NCI-H524 treated with DMSO at 0.1 percent for 48 hours (cell line): ENCODE data around the gene RSF1.
"Not testable (repeated sequence)": the region's sequence is repeated elsewhere in the genome, so short reads cannot be mapped to it uniquely, and the experiment has no call there.

Experiments used
- DNase-seq: peaks from one replicate; lab custom pipeline; 2025; lab: John Stamatoyannopoulos, UW

RSF1 gene

GRCh38 chr11:77672264-77672663 is 148.3 kb downstream of the RSF1 start:
- DNase-seq: no peak

- DNase-seq: no peak
These were observed 150.5 kb downstream of the RSF1 start for GRCh38 chr11:77669848-77670511.

- no peak for DNase-seq
These were observed 151.8 kb downstream of the RSF1 start for GRCh38 chr11:77668760-77669159.

GRCh38 chr11:77665240-77665965 is 155.1 kb downstream of the RSF1 start:
- no peak for DNase-seq

- no peak for DNase-seq
These were observed 158.9 kb downstream of the RSF1 start for GRCh38 chr11:77661670-77662069.

- no peak for DNase-seq
These were observed 159.6 kb downstream of the RSF1 start for GRCh38 chr11:77660947-77661346.

- DNase-seq: no peak
These were observed 162.1 kb downstream of the RSF1 start for GRCh38 chr11:77658213-77659013.

- no peak for DNase-seq
These were observed 164.2 kb downstream of the RSF1 start for GRCh38 chr11:77656362-77656761.

- DNase-seq: no peak
These were observed 165.6 kb downstream of the RSF1 start for GRCh38 chr11:77654770-77655434.

- no peak for DNase-seq
These were observed 170.4 kb downstream of the RSF1 start for GRCh38 chr11:77650123-77650522.

GRCh38 chr11:77647654-77648305 is 172.7 kb downstream of the RSF1 start:
- no peak for DNase-seq

- no peak for DNase-seq
These were observed 175.6 kb downstream of the RSF1 start for GRCh38 chr11:77644887-77645286.

- DNase-seq: no peak
These were observed 178.3 kb downstream of the RSF1 start for GRCh38 chr11:77642228-77642627.

- peak; percentile 71 for DNase-seq
These were observed 183.0 kb downstream of the RSF1 start, which contains the start of gene CLNS1A for GRCh38 chr11:77637345-77638165. CLNS1A (minus strand) TSS chr11:77637794; CDS start chr11:77637714, 80 bp downstream.

- DNase-seq: no peak
These were observed 183.7 kb downstream of the RSF1 start for GRCh38 chr11:77636731-77637344.

GRCh38 chr11:77633926-77634325 is 186.6 kb downstream of the RSF1 start:
- not testable (repeated sequence) for DNase-seq

- no peak for DNase-seq
These were observed 190.3 kb downstream of the RSF1 start for GRCh38 chr11:77630157-77630710.

- no peak for DNase-seq
These were observed 200.8 kb downstream of the RSF1 start for GRCh38 chr11:77619576-77620198.

- no peak for DNase-seq
These were observed 202.6 kb downstream of the RSF1 start for GRCh38 chr11:77617892-77618291.

- no peak for DNase-seq
These were observed 208.6 kb downstream of the RSF1 start for GRCh38 chr11:77611921-77612320.
